GM19372 (cell line): ENCODE measurements around the gene SERPINB13.
"Not testable (repeated sequence)": the region's sequence is repeated elsewhere in the genome, so short reads cannot be mapped to it uniquely, and the experiment has no call there.

Experiments
- ATAC-seq: cut with Tn5 transposase; IDR thresholded peaks from one replicate; pipeline ENCODE4 v1.9.1; 2021; ENCODE audit warnings: mild to moderate bottlenecking, low read depth, moderate library complexity; ENCODE audit not compliant: unreplicated experiment

Gene SERPINB13

DNA sequence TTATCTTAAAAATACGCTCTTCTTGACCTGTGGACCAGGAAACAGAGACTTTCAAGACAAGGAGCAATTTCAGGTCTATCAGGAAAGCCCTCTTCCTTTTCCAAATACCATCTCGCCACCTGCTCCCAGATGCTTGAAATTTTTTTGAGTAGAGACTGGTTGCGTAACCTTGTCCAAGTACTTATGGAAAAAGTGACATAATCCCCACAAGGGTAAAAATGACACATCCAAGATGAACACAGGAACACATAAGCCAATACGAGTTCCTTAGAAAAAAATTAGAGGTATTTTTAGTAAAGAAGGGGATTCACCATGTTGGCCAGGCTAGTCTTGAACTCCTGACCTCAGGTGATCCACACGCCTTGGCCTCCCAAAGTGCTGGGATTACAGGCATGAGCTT, 1.8 kb downstream of the SERPINB13 start:
- no peak for ATAC-seq

DNA sequence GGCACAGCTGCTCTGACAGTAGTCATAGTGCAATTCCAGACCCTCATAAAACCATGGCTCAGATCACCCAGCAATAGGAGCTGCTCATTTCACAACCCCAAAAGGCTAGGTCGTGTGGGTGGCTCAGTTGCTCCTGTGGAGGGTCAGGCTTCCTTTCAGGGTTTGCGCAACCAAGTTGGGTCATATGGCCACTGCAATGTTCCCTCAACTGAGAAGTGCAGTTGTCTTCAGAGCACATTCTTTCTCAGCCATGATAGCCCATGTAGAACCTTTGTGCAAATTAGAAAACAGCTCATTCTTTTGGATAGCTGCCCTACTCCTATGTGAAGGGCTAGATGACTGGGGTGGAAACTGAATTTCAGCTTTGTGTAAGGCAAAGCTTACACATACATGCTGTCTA, 3.2 kb downstream of the SERPINB13 start:
- no peak for ATAC-seq

DNA sequence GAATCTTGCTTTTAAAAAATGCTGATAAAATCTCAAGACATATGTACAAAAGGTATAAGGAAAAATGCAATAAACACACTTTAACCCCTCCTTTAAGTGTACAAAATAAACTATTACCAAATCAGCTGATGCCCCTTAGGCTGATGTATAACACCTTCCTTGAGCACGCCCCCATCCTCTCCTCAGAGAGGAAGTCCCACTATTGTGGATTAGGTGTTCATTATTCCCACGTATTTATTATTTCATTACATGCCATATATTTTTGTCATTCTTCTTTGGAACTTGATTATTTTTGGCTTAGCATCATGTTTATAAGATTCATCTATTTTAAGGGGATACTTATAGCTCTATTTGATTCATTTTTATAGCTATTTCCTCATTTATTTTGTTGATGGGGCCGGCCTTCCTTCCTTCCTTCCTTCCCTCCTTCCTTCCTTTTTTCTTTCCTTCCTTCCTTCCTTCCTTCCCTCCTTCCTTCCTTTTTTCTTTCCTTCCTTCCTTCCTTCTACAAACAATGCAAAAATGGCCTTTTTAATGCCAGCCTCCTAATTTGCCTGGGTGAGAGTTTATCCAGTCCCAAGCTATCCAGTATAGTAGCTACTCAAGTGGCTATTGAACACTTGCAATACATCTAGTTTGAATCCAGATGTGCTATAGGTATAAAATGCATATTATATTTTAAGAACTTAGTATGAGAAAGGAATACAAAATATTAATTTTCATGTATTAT, 4.0 kb downstream of the SERPINB13 start:
- ATAC-seq = no peak

DNA sequence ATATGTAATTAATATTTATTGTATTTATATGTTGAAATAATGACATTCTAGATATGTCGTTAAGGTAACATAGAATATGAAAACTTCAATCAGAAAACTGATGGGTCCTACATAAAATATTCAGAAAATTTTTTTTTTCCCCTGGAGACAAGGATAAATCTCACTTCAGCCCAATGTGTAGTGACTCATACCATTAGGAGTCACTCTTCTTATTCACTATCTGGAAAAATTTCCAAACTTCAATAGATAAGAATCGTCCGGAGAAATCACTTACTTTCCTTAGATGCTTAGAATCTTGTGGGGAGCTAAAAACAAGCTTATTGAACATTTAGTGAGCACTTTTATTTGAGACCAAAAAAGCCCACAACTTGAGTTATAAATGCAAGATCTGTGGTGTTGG, 4.6 kb downstream of the SERPINB13 start:
- no peak for ATAC-seq

GRCh38 chr18:63592471-63592870, 5.3 kb downstream of the SERPINB13 start:
- ATAC-seq = no peak

GRCh38 chr18:63596964-63597363, 9.8 kb downstream of the SERPINB13 start:
- no peak for ATAC-seq

- no peak for ATAC-seq
Measured at GRCh38 chr18:63603355-63603754, 16.2 kb downstream of the SERPINB13 start.

GRCh38 chr18:63603772-63604171, 16.6 kb downstream of the SERPINB13 start:
- ATAC-seq = peak; percentile 87

- ATAC-seq = no peak
Measured at GRCh38 chr18:63604791-63605567, 17.8 kb downstream of the SERPINB13 start.

DNA sequence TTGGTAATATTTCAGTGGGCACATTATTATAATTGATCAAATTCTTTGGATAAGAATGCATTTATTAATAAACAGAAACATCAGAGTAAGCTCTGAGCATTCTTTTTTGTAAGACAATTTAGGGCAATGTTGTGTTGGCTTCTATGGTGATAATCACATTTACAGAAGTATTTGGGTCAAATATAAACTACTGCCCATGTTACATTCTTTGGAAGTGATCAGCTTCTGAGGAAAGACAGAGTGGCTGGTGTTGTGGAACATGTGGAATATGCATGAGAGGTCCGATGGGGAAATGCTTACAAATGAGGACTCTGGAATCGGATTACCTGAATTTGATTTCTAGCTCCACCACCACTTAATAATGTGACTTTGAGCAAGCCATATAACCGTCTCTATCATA, 19.4 kb downstream of the SERPINB13 start:
- no peak for ATAC-seq

- ATAC-seq = no peak
Measured at GRCh38 chr18:63613420-63613819, 26.3 kb downstream of the SERPINB13 start.

GRCh38 chr18:63617049-63617914, 30.1 kb downstream of the SERPINB13 start:
- peak; percentile 67 for ATAC-seq

DNA sequence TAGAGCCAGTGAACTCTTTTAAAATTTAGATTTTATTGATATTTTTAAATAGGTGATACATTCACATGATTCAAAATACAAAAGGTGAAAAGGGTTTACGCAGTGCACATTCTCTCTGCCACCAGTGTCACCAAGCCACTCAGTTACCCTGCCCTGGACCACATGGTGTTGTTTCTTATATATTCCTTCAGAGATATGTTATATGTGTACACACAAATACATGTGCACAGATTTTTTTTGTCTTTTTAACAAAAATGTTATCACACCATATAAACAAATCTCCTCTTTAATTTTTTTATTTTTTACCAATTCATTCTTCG, 30.7 kb downstream of the SERPINB13 start:
- no peak for ATAC-seq

DNA sequence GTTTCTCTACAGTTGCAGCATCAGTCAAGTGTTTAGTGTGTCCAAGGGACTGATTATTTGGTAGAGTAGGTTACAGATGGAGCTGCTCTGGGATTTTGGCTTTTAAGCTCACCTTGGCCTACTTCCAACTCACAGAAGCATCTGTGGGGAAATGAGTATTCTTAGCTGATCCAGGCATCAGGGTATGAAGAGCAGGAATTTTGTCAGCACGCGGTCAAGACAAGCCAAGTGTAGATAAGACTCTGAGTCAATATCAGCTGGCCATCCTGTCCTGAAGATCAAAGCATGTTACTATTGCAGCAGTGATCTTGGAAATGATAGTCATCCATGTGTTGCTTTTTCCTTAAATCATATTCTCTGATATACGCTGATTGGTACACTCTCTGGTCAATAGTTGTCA, 32.5 kb downstream of the SERPINB13 start:
- no peak for ATAC-seq

GRCh38 chr18:63624863-63625262, 37.7 kb downstream of the SERPINB13 start:
- ATAC-seq = no peak

- ATAC-seq = no peak
Measured at GRCh38 chr18:63626431-63626830, 39.3 kb downstream of the SERPINB13 start.

- ATAC-seq = no peak
Measured at GRCh38 chr18:63627819-63628218, 40.7 kb downstream of the SERPINB13 start.

- ATAC-seq = no peak
Measured at GRCh38 chr18:63637703-63638102, 50.6 kb downstream of the SERPINB13 start.

- not testable (repeated sequence) for ATAC-seq
Measured at GRCh38 chr18:63641157-63641680, 54.1 kb downstream of the SERPINB13 start.

DNA sequence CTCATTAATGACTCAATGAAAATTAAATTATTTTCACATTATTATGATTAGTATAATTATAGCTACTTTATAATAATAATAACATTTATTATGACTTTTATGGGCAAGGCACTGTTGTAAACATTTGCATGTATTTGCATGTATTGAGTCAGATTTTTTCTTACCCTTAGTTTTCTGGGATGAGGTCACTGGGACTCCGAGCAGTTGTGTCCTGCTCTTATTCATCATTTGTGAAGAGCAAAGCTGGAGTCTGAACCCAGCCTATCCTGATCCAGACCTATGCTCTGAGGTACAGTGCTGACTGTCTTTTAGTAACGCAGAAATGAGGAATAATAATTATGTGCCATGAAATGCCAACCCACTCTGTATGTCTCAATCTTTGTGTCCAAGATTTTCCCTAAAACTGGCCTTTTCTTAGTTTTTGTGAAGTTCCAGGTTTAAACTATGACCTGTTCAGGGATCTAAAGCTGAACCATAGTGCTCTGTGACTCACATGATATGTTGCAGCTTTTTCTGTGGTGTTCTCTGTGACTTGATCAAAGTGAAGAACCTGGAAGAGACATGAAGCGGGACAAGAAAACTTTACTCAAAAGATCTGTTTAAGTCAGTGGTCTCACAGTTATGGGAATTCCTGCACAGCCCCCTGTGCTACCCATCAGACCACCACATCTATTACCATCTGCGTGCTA, 55.7 kb downstream of the SERPINB13 start:
- not testable (repeated sequence) for ATAC-seq
